ENCODE data around the gene SLC25A34. TPM values are rescaled to one million over a fixed set of nuclear protein-coding genes. Genes with fewer than 3 reads are reported as not detected.

The SLC25A34 gene
- total and polyA plus RNA-seq, 2 donors: 0.90 to 1.3 TPM

- H3K36me3 ChIP-seq (ENCODE audit: insufficient read depth): no peaks in the 10 kb centered on the region
- H3K4me3 ChIP-seq (ENCODE audit: low read depth, low read length): no peak overlapping the region
- WGBS: 84% methylated on average over 30 of the region's 30 CpGs
- DNase-seq (ENCODE audit: extremely low spot score): no peak
- H3K27ac ChIP-seq (ENCODE audit: low read depth): no peak overlapping the region
- no peaks in the 10 kb centered on the region for H3K4me1 ChIP-seq (ENCODE audit: insufficient read depth)
Observed at GRCh38 chr1:15744122-15744679, 8.1 kb downstream of the SLC25A34 start.

GRCh38 chr1:15747378-15747777 is 11.3 kb downstream of the SLC25A34 start:
- Histone ChIP-seq H3K4me1 (ENCODE audit: insufficient read depth) (no peaks in the 10 kb centered on the region), H3K27ac (ENCODE audit: low read depth) (no peak overlapping the region), H3K4me3 (ENCODE audit: low read depth, low read length) (no peak overlapping the region), H3K36me3 (ENCODE audit: insufficient read depth) (no peaks in the 10 kb centered on the region)
- 61% methylated on average over 8 of the region's 8 CpGs for WGBS
- no peak for DNase-seq (ENCODE audit: extremely low spot score)

GRCh38 chr1:15748264-15748663 is 12.2 kb downstream of the SLC25A34 start:
- DNase-seq (ENCODE audit: extremely low spot score): no peak
- Histone ChIP-seq H3K27ac (ENCODE audit: low read depth) (no peak overlapping the region), H3K4me3 (ENCODE audit: low read depth, low read length) (no peak overlapping the region), H3K36me3 (ENCODE audit: insufficient read depth) (no peaks in the 10 kb centered on the region), H3K4me1 (ENCODE audit: insufficient read depth) (no peaks in the 10 kb centered on the region)
- 92% methylated on average over 5 of the region's 5 CpGs for WGBS

GRCh38 chr1:15748690-15749398 is 12.8 kb downstream of the SLC25A34 start:
- Histone ChIP-seq H3K27ac (ENCODE audit: low read depth) (no peak overlapping the region), H3K36me3 (ENCODE audit: insufficient read depth) (no peaks in the 10 kb centered on the region), H3K4me1 (ENCODE audit: insufficient read depth) (no peaks in the 10 kb centered on the region), H3K4me3 (ENCODE audit: low read depth, low read length) (no peak overlapping the region)
- 86% methylated on average over 10 of the region's 10 CpGs for WGBS
- DNase-seq (ENCODE audit: extremely low spot score): no peak

GRCh38 chr1:15749399-15750291 is 13.6 kb downstream of the SLC25A34 start:
- DNase-seq (ENCODE audit: extremely low spot score): no peak
- no peak overlapping the region for H3K27ac ChIP-seq (ENCODE audit: low read depth)
- H3K4me1 ChIP-seq (ENCODE audit: insufficient read depth): no peaks in the 10 kb centered on the region
- no peak overlapping the region for H3K4me3 ChIP-seq (ENCODE audit: low read depth, low read length)
- 51% methylated on average over 19 of the region's 19 CpGs for WGBS
- H3K36me3 ChIP-seq (ENCODE audit: insufficient read depth): no peaks in the 10 kb centered on the region

GRCh38 chr1:15750924-15751323 is 14.9 kb downstream of the SLC25A34 start:
- Histone ChIP-seq H3K4me3 (ENCODE audit: low read depth, low read length) (no peak overlapping the region), H3K36me3 (ENCODE audit: insufficient read depth) (no peaks in the 10 kb centered on the region), H3K27ac (ENCODE audit: low read depth) (no peak overlapping the region), H3K4me1 (ENCODE audit: insufficient read depth) (no peaks in the 10 kb centered on the region)
- no peak for DNase-seq (ENCODE audit: extremely low spot score)
- WGBS: 89% methylated on average over 12 of the region's 12 CpGs

GRCh38 chr1:15751717-15752116 is 15.7 kb downstream of the SLC25A34 start:
- no peaks in the 10 kb centered on the region for H3K36me3 ChIP-seq (ENCODE audit: insufficient read depth)
- no peak overlapping the region for H3K27ac ChIP-seq (ENCODE audit: low read depth)
- no peak overlapping the region for H3K4me3 ChIP-seq (ENCODE audit: low read depth, low read length)
- WGBS: 84% methylated on average over 10 of the region's 10 CpGs
- no peaks in the 10 kb centered on the region for H3K4me1 ChIP-seq (ENCODE audit: insufficient read depth)
- DNase-seq (ENCODE audit: extremely low spot score): no peak

- no peak for DNase-seq (ENCODE audit: extremely low spot score)
- H3K4me3 ChIP-seq (ENCODE audit: low read depth, low read length): no peak overlapping the region
- no peaks in the 10 kb centered on the region for H3K4me1 ChIP-seq (ENCODE audit: insufficient read depth)
- H3K27ac ChIP-seq (ENCODE audit: low read depth): no peak overlapping the region
- no peaks in the 10 kb centered on the region for H3K36me3 ChIP-seq (ENCODE audit: insufficient read depth)
- WGBS: 78% methylated on average over 10 of the region's 10 CpGs
Observed at GRCh38 chr1:15753776-15754175, 17.7 kb downstream of the SLC25A34 start.

- Histone ChIP-seq H3K4me1 (ENCODE audit: insufficient read depth) (no peaks in the 10 kb centered on the region), H3K4me3 (ENCODE audit: low read depth, low read length) (no peak overlapping the region), H3K36me3 (ENCODE audit: insufficient read depth) (no peaks in the 10 kb centered on the region), H3K27ac (ENCODE audit: low read depth) (no peak overlapping the region)
- DNase-seq (ENCODE audit: extremely low spot score): no peak
- WGBS: 95% methylated on average over 2 of the region's 2 CpGs
Observed at GRCh38 chr1:15755021-15755645, 19.1 kb downstream of the SLC25A34 start.

GRCh38 chr1:15755646-15756040 is 19.6 kb downstream of the SLC25A34 start:
- no peak for DNase-seq (ENCODE audit: extremely low spot score)
- no peak overlapping the region for H3K4me3 ChIP-seq (ENCODE audit: low read depth, low read length)
- H3K4me1 ChIP-seq (ENCODE audit: insufficient read depth): no peaks in the 10 kb centered on the region
- H3K27ac ChIP-seq (ENCODE audit: low read depth): no peak overlapping the region
- no peaks in the 10 kb centered on the region for H3K36me3 ChIP-seq (ENCODE audit: insufficient read depth)
- 87% methylated on average over 4 of the region's 4 CpGs for WGBS

GRCh38 chr1:15756143-15757015 is 20.3 kb downstream of the SLC25A34 start:
- Histone ChIP-seq H3K4me3 (ENCODE audit: low read depth, low read length) (no peak overlapping the region), H3K4me1 (ENCODE audit: insufficient read depth) (no peaks in the 10 kb centered on the region)

GRCh38 chr1:15757016-15757543 is 21.0 kb downstream of the SLC25A34 start:
- no peaks in the 10 kb centered on the region for H3K4me1 ChIP-seq (ENCODE audit: insufficient read depth)
- H3K36me3 ChIP-seq (ENCODE audit: insufficient read depth): no peaks in the 10 kb centered on the region
- no peak overlapping the region for H3K4me3 ChIP-seq (ENCODE audit: low read depth, low read length)
- no peak overlapping the region for H3K27ac ChIP-seq (ENCODE audit: low read depth)
- WGBS: 87% methylated on average over 9 of the region's 9 CpGs
- DNase-seq (ENCODE audit: extremely low spot score): no peak

More at GRCh38 chr1:15756143-15757015, 20.3 kb downstream of the SLC25A34 start:
- 66% methylated on average over 21 of the region's 21 CpGs for WGBS
- no peaks in the 10 kb centered on the region for H3K36me3 ChIP-seq (ENCODE audit: insufficient read depth)
- no peak for DNase-seq (ENCODE audit: extremely low spot score)
- H3K27ac ChIP-seq (ENCODE audit: low read depth): no peak overlapping the region
